Measurements from ENCODE around the gene ATG16L2.

ATG16L2 gene

DNA sequence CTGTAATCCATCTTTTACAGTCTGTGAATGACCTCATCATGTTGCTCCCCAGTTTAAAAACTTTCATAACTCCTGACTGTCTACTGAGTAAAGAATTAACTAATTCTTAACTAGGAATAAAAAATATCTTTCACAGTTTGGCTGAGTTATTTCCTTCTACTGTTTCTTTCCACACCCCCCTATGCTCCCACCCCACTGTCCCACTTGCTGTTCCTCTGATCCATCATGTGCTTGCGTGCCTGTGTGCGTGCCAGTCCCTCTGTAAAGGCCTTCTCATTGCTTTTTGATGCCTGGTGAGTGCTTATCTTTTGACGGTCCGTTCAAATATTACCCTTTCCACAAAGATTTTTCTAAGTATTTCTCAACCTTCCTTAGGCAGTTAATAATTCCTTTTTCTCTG is 55.6 kb downstream of the ATG16L2 start:
- H3K4me3 ChIP-seq (ENCODE audit: low read depth, low read length): no peak overlapping the region
- no peak for DNase-seq (ENCODE audit: low read depth)
- TF ChIP-seq, protein P1, sequence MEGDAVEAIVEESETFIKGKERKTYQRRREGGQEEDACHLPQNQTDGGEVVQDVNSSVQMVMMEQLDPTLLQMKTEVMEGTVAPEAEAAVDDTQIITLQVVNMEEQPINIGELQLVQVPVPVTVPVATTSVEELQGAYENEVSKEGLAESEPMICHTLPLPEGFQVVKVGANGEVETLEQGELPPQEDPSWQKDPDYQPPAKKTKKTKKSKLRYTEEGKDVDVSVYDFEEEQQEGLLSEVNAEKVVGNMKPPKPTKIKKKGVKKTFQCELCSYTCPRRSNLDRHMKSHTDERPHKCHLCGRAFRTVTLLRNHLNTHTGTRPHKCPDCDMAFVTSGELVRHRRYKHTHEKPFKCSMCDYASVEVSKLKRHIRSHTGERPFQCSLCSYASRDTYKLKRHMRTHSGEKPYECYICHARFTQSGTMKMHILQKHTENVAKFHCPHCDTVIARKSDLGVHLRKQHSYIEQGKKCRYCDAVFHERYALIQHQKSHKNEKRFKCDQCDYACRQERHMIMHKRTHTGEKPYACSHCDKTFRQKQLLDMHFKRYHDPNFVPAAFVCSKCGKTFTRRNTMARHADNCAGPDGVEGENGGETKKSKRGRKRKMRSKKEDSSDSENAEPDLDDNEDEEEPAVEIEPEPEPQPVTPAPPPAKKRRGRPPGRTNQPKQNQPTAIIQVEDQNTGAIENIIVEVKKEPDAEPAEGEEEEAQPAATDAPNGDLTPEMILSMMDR (IDR thresholded peaks at IDR 0.05; ENCODE audit: control insufficient read depth, extremely low read depth, insufficient read depth): no peak

GRCh38 chr11:72871119-72871518 is 56.9 kb downstream of the ATG16L2 start:
- no peak for DNase-seq (ENCODE audit: low read depth)
- TF ChIP-seq, protein P1 (IDR thresholded peaks at IDR 0.05; ENCODE audit: control insufficient read depth, extremely low read depth, insufficient read depth): no peak
- H3K4me3 ChIP-seq (ENCODE audit: low read depth, low read length): no peak overlapping the region

- H3K4me3 ChIP-seq (ENCODE audit: low read depth, low read length): no peak overlapping the region
- DNase-seq (ENCODE audit: low read depth): no peak
- TF ChIP-seq, protein P1 (IDR thresholded peaks at IDR 0.05; ENCODE audit: control insufficient read depth, extremely low read depth, insufficient read depth): no peak
Observed at GRCh38 chr11:72872012-72872411, 57.8 kb downstream of the ATG16L2 start.

DNA sequence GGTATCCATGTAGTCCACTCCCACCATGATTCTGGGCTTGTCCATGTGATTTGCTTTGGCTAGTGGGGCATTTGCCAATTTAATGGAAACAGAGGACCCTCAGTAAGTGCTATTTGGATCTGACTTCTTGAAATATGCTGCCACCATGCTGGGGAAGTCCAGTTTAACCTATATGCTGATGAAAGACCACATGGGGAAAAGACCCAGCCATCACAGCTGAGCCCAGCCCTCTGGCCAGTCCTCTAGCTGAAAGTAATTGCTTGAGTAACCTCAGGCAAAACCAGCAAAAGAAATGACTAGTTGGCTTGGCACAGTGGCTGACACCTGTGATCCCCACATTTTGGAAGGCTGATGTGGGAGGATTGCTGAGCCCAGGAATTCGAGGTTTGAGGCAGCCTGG is 61.5 kb downstream of the ATG16L2 start:
- no peak overlapping the region for H3K4me3 ChIP-seq (ENCODE audit: low read depth, low read length)
- TF ChIP-seq, protein P1 (IDR thresholded peaks at IDR 0.05; ENCODE audit: control insufficient read depth, extremely low read depth, insufficient read depth): no peak
- no peak for DNase-seq (ENCODE audit: low read depth)

DNA sequence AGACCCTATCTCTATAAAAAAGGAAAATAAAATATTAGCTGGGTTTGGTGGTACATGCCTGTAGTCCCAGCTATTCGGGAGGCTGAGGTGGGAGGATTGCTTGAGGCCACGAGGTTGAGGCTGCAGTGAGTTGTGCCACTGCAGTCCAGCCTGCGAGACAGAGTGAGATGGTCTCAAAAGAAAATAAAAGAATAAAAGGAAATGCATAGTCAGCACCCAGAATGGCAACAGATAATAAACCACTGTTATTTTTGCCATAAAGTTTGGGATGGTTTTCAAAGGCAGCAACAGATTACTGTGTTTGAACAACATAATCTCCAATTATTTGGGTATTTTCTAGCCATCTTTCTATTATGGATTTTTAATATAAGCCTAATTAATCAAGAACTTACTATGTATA is 61.9 kb downstream of the ATG16L2 start:
- H3K4me3 ChIP-seq (ENCODE audit: low read depth, low read length): no peak overlapping the region
- TF ChIP-seq, protein P1 (IDR thresholded peaks at IDR 0.05; ENCODE audit: control insufficient read depth, extremely low read depth, insufficient read depth): no peak
- DNase-seq (ENCODE audit: low read depth): no peak
